Activated CD4-positive, CD25-positive, alpha-beta regulatory T cell (primary cell): ENCODE measurements around the gene STN1.
"Not testable (repeated sequence)": the region's sequence is repeated elsewhere in the genome, so short reads cannot be mapped to it uniquely, and the experiment has no call there.

Experiments used
- DNase-seq, 4 experiments: peaks; one replicate each; lab custom pipeline; 2025; lab: John Stamatoyannopoulos, UW

The STN1 gene

GRCh38 chr10:103861505-103861904, 56.5 kb downstream of the STN1 start:
- DNase-seq, result no peak

GRCh38 chr10:103859161-103860086, 58.6 kb downstream of the STN1 start:
- peak in 3 of 4 experiments; percentile 28 to 30 (median 30) for DNase-seq

- no peak for DNase-seq
Measured at GRCh38 chr10:103858360-103858759, 59.6 kb downstream of the STN1 start.

- DNase-seq, result no peak
Measured at GRCh38 chr10:103856797-103857170, 61.2 kb downstream of the STN1 start.

GRCh38 chr10:103855852-103856796, 61.9 kb downstream of the STN1 start:
- DNase-seq, result no peak

- no peak for DNase-seq
Measured at GRCh38 chr10:103855424-103855823, 62.6 kb downstream of the STN1 start, which contains the start of gene SH3PXD2A. Gene SH3PXD2A (minus strand): TSS chr10:103855576. CDS start chr10:103855266, 310 bp downstream.

- DNase-seq, result no peak
Measured at GRCh38 chr10:103854686-103855391, 63.1 kb downstream of the STN1 start.

GRCh38 chr10:103854265-103854685, 63.7 kb downstream of the STN1 start:
- DNase-seq, result no peak

GRCh38 chr10:103853428-103854264, 64.3 kb downstream of the STN1 start:
- DNase-seq, result no peak

- DNase-seq, result no peak
Measured at GRCh38 chr10:103852856-103853255, 65.1 kb downstream of the STN1 start.

- no peak for DNase-seq
Measured at GRCh38 chr10:103852189-103852711, 65.7 kb downstream of the STN1 start.

- no peak for DNase-seq
Measured at GRCh38 chr10:103851261-103851660, 66.7 kb downstream of the STN1 start.

GRCh38 chr10:103850572-103850895, 67.5 kb downstream of the STN1 start:
- no peak for DNase-seq

- no peak for DNase-seq
Measured at GRCh38 chr10:103849880-103850571, 68.0 kb downstream of the STN1 start.

- no peak for DNase-seq
Measured at GRCh38 chr10:103849212-103849877, 68.6 kb downstream of the STN1 start.

GRCh38 chr10:103847909-103848468, 70.0 kb downstream of the STN1 start:
- DNase-seq, result no peak

- DNase-seq, result no peak
Measured at GRCh38 chr10:103847346-103847745, 70.6 kb downstream of the STN1 start.

GRCh38 chr10:103845972-103846371, 72.0 kb downstream of the STN1 start:
- no peak for DNase-seq

GRCh38 chr10:103845346-103845745, 72.6 kb downstream of the STN1 start:
- DNase-seq, result not testable (repeated sequence)
